Naive B cell (primary cell): Measurements from ENCODE around the gene CRPPA. TPM values are rescaled to one million over a fixed set of nuclear protein-coding genes. Genes with fewer than 3 reads are reported as not detected.
A peak's percentile ranks its signal among the peaks of the same experiment; 100 is the strongest.

Experiments used
- ATAC-seq, 2 donors: fragments of 150-1000 bp; cut with Tn5 transposase; 2 replicates each; pipeline ENCODE4 v1.10.0; 2021; ENCODE audit warnings: low read depth in 2 of 2, mild to moderate bottlenecking in 2 of 2, moderate library complexity in 2 of 2
- DNase-seq: peaks from one replicate; pipeline ENCODE4 v3.0.0; 2022
- H3K27ac Mint-ChIP-seq, 6 donors: one replicate each; pipeline ENCODE4 v1.8.0; 2020 to 2022; ENCODE audit warnings: mild to moderate bottlenecking in 6 of 6, mixed read lengths in 6 of 6, moderate library complexity in 5 of 6, inconsistent platforms in 2 of 6
- H3K27me3 Mint-ChIP-seq, 3 donors: one replicate each; pipeline ENCODE4 v1.8.0; 2021 to 2022; ENCODE audit warnings: mixed read lengths in 3 of 3, mild to moderate bottlenecking in 1 of 3
- H3K36me3 Mint-ChIP-seq, 2 donors: one replicate each; pipeline ENCODE4 v1.8.0; 2020 to 2022; ENCODE audit warnings: mixed read lengths in 2 of 2, inconsistent platforms in 1 of 2, mild to moderate bottlenecking in 1 of 2
- H3K4me1 Mint-ChIP-seq, 3 donors: one replicate each; pipeline ENCODE4 v1.8.0; 2020 to 2022; ENCODE audit warnings: mixed read lengths in 3 of 3, inconsistent platforms in 1 of 3, mild to moderate bottlenecking in 1 of 3, moderate library complexity in 1 of 3
- H3K4me3 Mint-ChIP-seq, 8 donors: one replicate each; pipeline ENCODE4 v1.8.0; 2020 to 2022; ENCODE audit warnings: mild to moderate bottlenecking in 8 of 8, mixed read lengths in 8 of 8, moderate library complexity in 8 of 8, inconsistent platforms in 2 of 8
- H3K9me3 Mint-ChIP-seq, 7 donors: one replicate each; pipeline ENCODE4 v1.8.0; 2020 to 2022; ENCODE audit warnings: mixed read lengths in 7 of 7, mild to moderate bottlenecking in 5 of 7, inconsistent platforms in 2 of 7, moderate library complexity in 1 of 7
- polyA plus RNA-seq, 6 donors: library from polyadenylated mRNA; unstranded; fragments of 300-500 nt; fragmentation: Illumina TruSeq; gene quantifications; one replicate each; pipeline ENCODE4 v1.2.3, GENCODE V29; 2021; ENCODE audit warnings: low read depth in 6 of 6

CRPPA gene
- polyA plus RNA-seq, 6 donors from 2014 or later = 0.23 to 0.71 (median 0.39) TPM; not detected in 1

DNA sequence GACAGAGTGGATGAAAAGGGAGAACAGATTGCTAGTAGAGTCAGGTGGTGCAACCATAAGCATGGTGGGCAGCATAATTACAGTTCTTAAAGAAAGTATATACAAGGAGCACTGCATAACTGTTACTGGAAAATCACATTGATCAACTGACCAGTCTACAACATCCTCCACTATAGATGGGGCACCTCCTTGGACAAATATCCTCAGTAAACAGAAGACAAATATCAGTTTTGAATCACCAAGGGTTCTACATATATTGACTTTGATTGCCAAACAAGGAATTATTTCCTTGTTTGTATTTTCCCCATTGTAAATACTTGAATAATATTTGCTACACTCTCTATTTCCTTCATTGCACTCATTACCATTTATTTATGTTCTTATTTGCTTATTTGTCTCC lies 17.6 kb upstream of the CRPPA start:
- ATAC-seq = no peak

DNA sequence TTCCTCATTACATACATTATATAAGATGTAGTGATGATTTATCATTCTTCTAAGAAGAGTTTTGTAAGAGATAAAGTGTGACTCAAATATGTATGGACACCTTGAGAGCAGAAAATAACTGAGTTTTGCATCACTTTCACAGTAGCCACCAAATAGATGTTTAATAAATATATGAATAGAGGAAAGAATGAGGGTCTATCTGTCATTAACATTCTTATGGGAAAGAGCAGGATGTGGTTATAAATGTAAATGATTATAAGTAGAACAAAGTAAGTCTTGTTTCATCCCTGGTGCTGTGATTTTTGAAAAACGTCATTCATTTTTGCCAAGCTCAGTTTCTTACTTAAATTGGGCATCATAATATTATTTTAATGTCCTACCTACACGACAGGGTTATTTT lies 15.0 kb upstream of the CRPPA start:
- no peaks in the 10 kb centered on the region for H3K36me3 Mint-ChIP-seq
- ATAC-seq (no peak), DNase-seq (no peak)
- H3K27ac Mint-ChIP-seq = peak overlapping the region in 1 of 6 donors; percentile 76
- no peaks in the 10 kb centered on the region for H3K27me3 Mint-ChIP-seq
- no peaks in the 10 kb centered on the region for H3K9me3 Mint-ChIP-seq
- H3K4me3 Mint-ChIP-seq = no peak overlapping the region
- no peaks in the 10 kb centered on the region for H3K4me1 Mint-ChIP-seq

More for the DNA sequence above, 17.6 kb upstream of the CRPPA start:
- Mint-ChIP-seq H3K27me3 (no peaks in the 10 kb centered on the region), H3K9me3 (no peaks in the 10 kb centered on the region), H3K36me3 (no peaks in the 10 kb centered on the region), H3K4me3 (no peak overlapping the region), H3K27ac (no peak overlapping the region), H3K4me1 (no peaks in the 10 kb centered on the region)
- DNase-seq = no peak

DNA sequence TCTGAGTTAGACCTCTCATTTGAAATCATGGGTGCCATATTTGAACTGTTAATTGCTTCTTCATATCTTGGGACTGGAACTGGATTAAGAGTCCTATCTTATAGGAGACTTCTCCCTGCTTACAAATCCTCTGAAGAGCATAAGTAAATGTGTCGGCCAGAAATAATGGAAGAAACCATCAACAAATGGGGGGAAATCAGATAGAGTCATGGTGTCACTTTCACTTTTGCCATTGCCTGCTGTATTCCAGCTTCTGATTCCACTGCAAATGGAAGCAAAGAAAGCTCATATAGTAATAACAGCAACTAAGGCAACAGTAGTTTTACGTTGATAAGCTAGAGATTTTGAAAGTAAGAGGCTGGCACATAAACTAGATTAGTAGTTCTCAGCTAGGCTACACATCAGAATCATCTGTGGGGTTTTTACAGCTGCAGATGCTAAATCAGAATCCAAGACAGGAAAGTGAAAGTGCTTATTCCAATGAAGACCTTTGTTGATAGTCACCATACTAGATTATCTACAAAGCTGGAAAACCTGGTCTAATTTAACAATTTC lies 12.3 kb upstream of the CRPPA start:
- Mint-ChIP-seq H3K4me3 (no peak overlapping the region), H3K4me1 (no peaks in the 10 kb centered on the region), H3K9me3 (no peaks in the 10 kb centered on the region), H3K27me3 (peaks cover 0 to 6% (median 0%) of the 10 kb centered on the region in 3 donors), H3K36me3 (no peaks in the 10 kb centered on the region), H3K27ac (no peak overlapping the region)
- DNase-seq = no peak
- no peak for ATAC-seq

DNA sequence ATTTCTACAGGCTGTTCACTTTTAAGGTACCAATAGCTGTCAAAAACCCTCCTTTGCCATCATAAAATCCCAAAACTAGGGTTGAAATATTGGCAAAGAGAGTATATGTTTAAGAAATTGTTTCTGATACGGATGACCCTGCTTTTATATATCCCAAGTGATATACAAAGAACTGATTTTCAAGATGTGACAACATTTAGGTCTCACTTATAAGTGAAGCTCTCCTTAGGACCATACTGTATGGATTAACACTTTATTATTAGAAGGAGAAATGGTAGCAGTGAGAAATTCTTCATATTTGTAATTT lies 11.0 kb upstream of the CRPPA start:
- ATAC-seq (no peak), DNase-seq (no peak)
- Mint-ChIP-seq H3K36me3 (no peaks in the 10 kb centered on the region), H3K9me3 (no peaks in the 10 kb centered on the region), H3K4me3 (no peak overlapping the region), H3K4me1 (no peaks in the 10 kb centered on the region), H3K27me3 (peaks cover 0 to 9% (median 0%) of the 10 kb centered on the region in 3 donors), H3K27ac (no peak overlapping the region)

DNA sequence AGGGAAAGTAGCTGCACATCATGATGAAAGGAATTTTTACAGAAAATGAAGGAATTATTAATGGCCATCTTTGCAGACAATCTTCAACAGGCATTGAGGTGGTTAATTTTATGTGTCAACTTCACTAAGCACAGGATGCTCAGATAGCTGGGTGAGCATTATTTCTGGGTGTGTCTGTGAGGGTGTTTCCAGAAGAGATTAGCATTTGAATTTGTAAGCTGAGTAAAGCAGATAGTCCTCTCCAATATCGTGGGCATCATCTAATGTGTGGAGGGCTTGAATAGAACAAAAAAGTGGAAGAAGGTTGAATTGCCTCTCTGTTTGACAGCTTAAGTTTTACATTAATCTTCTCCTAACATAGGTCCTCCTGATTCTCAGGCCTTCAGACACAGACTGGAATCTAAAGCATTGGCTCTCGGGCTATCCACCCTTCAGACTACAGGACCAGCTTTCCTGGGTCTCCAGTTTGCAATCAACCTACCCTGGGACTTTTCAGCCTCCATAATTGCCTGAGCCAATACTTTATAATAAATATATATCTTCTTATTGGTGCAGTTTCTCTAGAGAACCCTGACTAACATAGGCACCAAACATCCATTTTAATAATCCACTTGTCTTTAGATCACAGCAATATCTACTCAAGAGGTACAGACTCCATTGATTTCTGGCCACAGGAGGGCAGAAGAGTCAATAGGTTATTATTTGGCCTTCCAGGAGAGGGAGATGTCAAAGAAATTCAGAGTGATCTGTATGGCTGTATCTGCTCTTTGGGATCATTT lies 10.5 kb upstream of the CRPPA start:
- no peaks in the 10 kb centered on the region for H3K4me1 Mint-ChIP-seq
- ATAC-seq (peak; percentile 69 to 73), DNase-seq (peak; percentile 8)
- no peaks in the 10 kb centered on the region for H3K9me3 Mint-ChIP-seq
- H3K4me3 Mint-ChIP-seq = no peak overlapping the region
- H3K36me3 Mint-ChIP-seq = no peaks in the 10 kb centered on the region
- H3K27ac Mint-ChIP-seq = no peak overlapping the region
- H3K27me3 Mint-ChIP-seq = peaks cover 0 to 9% (median 0%) of the 10 kb centered on the region in 3 donors

DNA sequence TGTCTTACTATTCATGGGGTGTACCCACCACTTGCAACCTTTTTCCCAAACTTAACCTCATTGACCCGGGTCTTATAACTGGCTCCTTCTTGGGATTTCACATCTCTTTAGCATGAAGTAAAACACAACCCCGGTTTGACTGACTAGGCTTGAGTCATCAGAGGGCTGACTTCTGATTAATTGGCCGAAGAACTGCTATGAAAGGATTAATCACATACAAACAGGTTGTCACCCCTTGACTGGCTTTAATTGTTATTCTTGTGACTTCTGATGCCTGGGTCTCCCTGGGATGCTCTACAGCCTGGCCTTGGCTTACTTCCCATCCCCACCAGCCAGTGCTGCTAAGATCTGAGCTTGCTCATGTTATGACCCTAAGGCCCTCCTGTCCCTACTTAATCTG lies 8.8 kb upstream of the CRPPA start:
- ATAC-seq (no peak), DNase-seq (no peak)
- Mint-ChIP-seq H3K36me3 (no peaks in the 10 kb centered on the region), H3K27me3 (peaks cover 0 to 9% (median 0%) of the 10 kb centered on the region in 3 donors), H3K27ac (no peak overlapping the region), H3K4me3 (no peak overlapping the region), H3K4me1 (no peaks in the 10 kb centered on the region), H3K9me3 (no peaks in the 10 kb centered on the region)

DNA sequence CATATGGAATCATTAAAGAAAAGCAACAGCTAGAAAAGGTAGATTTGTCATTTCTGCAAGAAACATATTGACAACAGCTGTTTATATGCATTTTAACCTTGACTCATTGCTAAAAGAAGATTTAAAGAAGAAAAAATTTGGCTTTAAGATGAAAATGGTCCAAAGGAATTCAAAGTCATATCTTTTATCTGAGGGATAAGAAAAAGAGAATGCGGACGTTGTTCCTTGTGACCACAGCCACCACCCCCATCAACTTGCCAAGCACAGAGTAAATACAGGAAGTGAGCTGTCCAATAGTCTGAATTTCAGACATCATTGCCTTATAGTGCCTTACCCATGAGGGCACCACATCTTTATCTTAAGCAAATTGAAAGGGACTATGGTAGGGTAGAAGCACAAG lies 7.3 kb upstream of the CRPPA start:
- H3K9me3 Mint-ChIP-seq = no peaks in the 10 kb centered on the region
- DNase-seq = no peak

DNA sequence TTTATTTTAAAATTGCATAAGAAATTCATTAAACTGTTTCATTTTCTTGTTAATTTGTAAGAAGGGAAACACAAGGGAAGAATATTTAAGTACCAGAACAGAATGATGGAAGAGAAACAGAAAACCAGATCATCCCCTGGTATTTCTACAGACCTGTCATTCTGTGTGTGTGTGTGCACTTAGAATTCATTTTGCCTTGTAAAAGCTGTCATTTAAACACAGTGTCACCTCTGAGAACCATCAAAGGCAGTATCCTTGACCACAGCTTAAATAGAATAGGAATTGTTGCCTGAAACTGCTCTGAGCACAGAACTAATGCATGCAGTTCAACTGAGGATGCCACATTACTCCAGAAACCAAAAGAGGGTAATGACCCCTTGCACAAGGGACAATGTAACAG lies 6.8 kb upstream of the CRPPA start:
- Mint-ChIP-seq H3K9me3 (no peaks in the 10 kb centered on the region), H3K4me3 (no peak overlapping the region), H3K4me1 (no peaks in the 10 kb centered on the region), H3K36me3 (no peaks in the 10 kb centered on the region), H3K27me3 (peaks cover 0 to 9% (median 0%) of the 10 kb centered on the region in 3 donors), H3K27ac (no peak overlapping the region)
- DNase-seq = no peak
- no peak for ATAC-seq

More for the DNA sequence above, 7.3 kb upstream of the CRPPA start:
- Mint-ChIP-seq H3K36me3 (no peaks in the 10 kb centered on the region), H3K4me1 (no peaks in the 10 kb centered on the region), H3K27ac (no peak overlapping the region), H3K4me3 (no peak overlapping the region), H3K27me3 (peaks cover 0 to 9% (median 0%) of the 10 kb centered on the region in 3 donors)
- ATAC-seq = no peak

DNA sequence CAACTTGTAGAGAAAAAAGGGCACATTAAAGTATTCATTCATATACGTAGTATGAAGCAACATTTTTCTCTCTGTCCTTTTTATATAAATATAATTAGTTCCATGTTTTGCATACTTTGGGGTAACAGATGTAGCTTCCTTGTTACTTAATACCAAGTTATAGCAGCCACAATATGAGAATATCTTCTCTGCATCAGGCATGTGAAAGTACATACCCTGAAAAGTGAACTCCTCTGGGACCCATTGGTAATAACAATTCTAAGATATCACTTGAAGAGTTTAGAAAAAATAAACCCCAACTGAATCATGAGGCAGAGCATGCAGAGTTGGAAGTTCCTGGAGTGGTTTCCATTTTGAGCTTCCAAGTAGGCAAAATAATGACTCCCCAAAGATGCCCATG lies 2.4 kb upstream of the CRPPA start:
- H3K27me3 Mint-ChIP-seq = peaks cover 0 to 4% (median 0%) of the 10 kb centered on the region in 3 donors
- no peak overlapping the region for H3K4me3 Mint-ChIP-seq
- ATAC-seq = no peak
- no peak for DNase-seq
- no peaks in the 10 kb centered on the region for H3K36me3 Mint-ChIP-seq
- H3K4me1 Mint-ChIP-seq = peaks cover 11 to 16% (median 12%) of the 10 kb centered on the region in 3 donors
- no peak overlapping the region for H3K27ac Mint-ChIP-seq
- H3K9me3 Mint-ChIP-seq = no peaks in the 10 kb centered on the region

DNA sequence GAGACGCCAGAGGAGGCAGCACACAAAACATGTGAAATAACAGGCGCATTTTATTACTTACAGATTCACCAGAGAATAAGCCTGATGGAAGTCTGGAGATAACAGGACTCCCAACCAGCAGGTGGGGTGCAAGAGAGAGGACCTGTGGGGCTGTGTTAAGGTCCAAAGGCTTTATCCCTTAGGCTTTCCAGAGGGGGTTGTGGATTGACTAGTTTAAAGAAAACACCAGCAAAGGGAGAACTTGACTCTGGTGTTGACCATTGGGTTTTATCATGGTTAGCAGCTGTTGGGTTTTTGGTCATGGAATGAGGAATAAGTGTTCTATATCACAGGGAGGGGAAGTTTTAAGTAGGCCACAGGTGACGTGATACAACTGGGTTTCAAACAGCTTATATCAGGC lies 1.6 kb upstream of the CRPPA start:
- ATAC-seq (no peak), DNase-seq (no peak)
- no peaks in the 10 kb centered on the region for H3K27me3 Mint-ChIP-seq
- no peaks in the 10 kb centered on the region for H3K9me3 Mint-ChIP-seq
- peak overlapping the region in 5 of 8 donors; percentile 39 to 83 (median 48) for H3K4me3 Mint-ChIP-seq
- peaks cover 11 to 16% (median 12%) of the 10 kb centered on the region in 3 donors for H3K4me1 Mint-ChIP-seq
- peak overlapping the region in 3 of 6 donors; percentile 18 to 74 (median 30) for H3K27ac Mint-ChIP-seq
- H3K36me3 Mint-ChIP-seq = no peaks in the 10 kb centered on the region

DNA sequence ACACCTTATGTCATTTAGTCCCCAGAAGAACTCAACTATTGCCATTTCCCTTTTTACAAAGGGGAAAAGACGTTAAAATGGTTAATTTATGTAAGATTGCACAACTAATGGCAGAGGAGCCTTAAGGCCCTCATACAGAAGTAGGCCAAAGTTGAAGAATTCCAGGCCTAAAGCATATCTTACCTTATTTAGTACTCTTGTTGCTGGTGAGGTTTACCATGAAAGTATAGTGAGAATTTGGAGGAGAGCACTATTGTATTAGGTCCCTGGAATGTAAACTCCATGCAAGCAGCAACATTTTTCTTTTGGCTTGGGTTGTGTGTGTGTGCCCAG lies 731 bp upstream of the CRPPA start:
- Mint-ChIP-seq H3K9me3 (no peaks in the 10 kb centered on the region), H3K36me3 (no peaks in the 10 kb centered on the region), H3K27me3 (no peaks in the 10 kb centered on the region)

DNA sequence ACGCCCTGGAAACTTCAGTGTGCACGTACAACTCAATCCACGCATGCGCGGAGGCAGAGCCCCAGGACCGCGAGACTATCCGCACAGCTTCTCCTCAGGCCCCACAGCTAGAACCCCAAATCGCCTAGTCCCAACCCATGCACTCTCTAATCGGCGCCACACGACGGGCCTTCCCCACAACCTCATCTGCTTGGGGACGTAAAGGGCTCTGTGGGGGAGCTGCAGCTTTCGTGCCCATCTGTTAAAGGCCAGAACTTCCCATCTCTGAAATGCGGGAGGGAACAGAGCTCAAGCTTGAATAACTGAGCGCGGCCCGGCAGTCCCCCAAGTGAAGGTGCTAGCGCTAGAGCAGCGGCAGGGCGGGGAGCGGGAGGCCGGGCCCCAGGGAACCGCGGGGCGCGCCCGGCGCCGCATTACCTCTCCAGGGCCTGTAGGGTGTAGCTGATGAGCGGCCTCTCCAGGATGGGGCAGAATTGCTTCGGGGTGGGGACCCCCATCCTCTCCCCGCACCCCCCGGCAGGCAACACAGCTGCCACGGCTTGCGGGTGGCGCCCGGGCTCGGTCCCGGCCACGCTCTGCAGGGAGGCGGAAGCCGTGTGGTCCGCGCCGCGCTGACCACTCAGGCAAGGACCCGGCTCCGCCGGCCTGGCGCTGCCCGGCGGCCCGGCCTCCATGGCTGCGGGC lies 547 bp downstream of the CRPPA start:
- Mint-ChIP-seq H3K27ac (peak overlapping the region; percentile 24 to 92 (median 90)), H3K27me3 (no peaks in the 10 kb centered on the region), H3K4me1 (peaks cover 11 to 16% (median 16%) of the 10 kb centered on the region in 3 donors), H3K9me3 (no peaks in the 10 kb centered on the region), H3K36me3 (no peaks in the 10 kb centered on the region), H3K4me3 (peak overlapping the region; percentile 68 to 98 (median 93))
- ATAC-seq = peak; percentile 90 to 92
- peak; percentile 81 for DNase-seq

More for the DNA sequence above, 731 bp upstream of the CRPPA start:
- Mint-ChIP-seq H3K27ac (peak overlapping the region in 1 of 6 donors; percentile 60), H3K4me1 (peaks cover 11 to 16% (median 12%) of the 10 kb centered on the region in 3 donors), H3K4me3 (peak overlapping the region; percentile 66 to 97 (median 78))
- ATAC-seq (no peak), DNase-seq (no peak)

DNA sequence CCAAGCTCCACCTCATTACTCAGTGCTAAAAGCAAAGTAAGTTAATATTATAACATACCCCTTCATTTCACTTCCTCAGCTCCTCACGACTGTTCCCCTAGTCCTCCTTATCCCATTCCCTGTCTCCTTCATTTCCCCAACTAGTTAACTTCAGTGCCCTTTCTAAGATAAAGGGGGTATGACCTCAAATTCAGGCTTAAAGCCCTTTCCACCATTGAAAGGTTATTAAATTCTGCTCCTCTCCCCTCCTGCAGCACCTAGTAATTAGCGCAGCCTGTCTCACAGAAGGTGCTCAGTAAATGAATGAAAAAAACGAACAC lies 1.0 kb downstream of the CRPPA start:
- DNase-seq (no peak), ATAC-seq (no peak)
- Mint-ChIP-seq H3K27ac (peak overlapping the region in 5 of 6 donors; percentile 89 to 92 (median 90)), H3K27me3 (no peaks in the 10 kb centered on the region), H3K4me3 (peak overlapping the region; percentile 68 to 98 (median 93)), H3K9me3 (no peaks in the 10 kb centered on the region), H3K36me3 (no peaks in the 10 kb centered on the region), H3K4me1 (peaks cover 11 to 16% (median 16%) of the 10 kb centered on the region in 3 donors)

DNA sequence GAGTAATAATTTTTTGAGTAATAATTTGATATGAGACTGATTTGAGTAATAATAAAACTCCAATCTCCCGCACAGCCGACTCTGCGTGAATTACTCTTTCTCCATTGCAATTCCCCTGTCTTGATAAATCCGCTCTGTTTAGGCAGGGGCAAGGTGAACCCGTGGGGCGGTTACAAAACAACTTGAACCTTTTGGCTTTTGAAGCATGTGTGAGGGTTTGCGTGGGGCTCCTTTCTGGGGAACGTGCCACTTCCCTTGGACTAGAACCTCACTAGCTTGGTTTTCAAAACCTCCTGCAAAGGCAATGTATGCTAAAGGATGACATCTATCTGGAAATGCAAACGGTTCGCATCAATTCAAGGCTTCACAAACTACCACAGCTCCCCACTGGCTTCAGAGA lies 1.5 kb downstream of the CRPPA start:
- no peak for ATAC-seq
- peak overlapping the region in 5 of 8 donors; percentile 68 to 98 (median 86) for H3K4me3 Mint-ChIP-seq
- peaks cover 11 to 16% (median 16%) of the 10 kb centered on the region in 3 donors for H3K4me1 Mint-ChIP-seq
- H3K9me3 Mint-ChIP-seq = no peaks in the 10 kb centered on the region
- H3K36me3 Mint-ChIP-seq = no peaks in the 10 kb centered on the region
- H3K27me3 Mint-ChIP-seq = no peaks in the 10 kb centered on the region
- no peak for DNase-seq
- peak overlapping the region in 2 of 6 donors; percentile 36 to 89 for H3K27ac Mint-ChIP-seq
